ENCODE data around the gene MARCHF4. TPM values are rescaled to one million over a fixed set of nuclear protein-coding genes. Genes with fewer than 3 reads are reported as not detected.

The MARCHF4 gene, protein sequence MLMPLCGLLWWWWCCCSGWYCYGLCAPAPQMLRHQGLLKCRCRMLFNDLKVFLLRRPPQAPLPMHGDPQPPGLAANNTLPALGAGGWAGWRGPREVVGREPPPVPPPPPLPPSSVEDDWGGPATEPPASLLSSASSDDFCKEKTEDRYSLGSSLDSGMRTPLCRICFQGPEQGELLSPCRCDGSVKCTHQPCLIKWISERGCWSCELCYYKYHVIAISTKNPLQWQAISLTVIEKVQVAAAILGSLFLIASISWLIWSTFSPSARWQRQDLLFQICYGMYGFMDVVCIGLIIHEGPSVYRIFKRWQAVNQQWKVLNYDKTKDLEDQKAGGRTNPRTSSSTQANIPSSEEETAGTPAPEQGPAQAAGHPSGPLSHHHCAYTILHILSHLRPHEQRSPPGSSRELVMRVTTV
- not detected in 2 replicates for total RNA-seq (2014; rRNA removed; shearing (Covaris generic))
- polyA plus RNA-seq (2015; cell fraction: cytosol; rRNA removed), result 0.02 and 0.08 TPM in 2 replicates
- not detected in 2 replicates for polyA plus RNA-seq (2015; cell fraction: nucleus; rRNA removed)

DNA sequence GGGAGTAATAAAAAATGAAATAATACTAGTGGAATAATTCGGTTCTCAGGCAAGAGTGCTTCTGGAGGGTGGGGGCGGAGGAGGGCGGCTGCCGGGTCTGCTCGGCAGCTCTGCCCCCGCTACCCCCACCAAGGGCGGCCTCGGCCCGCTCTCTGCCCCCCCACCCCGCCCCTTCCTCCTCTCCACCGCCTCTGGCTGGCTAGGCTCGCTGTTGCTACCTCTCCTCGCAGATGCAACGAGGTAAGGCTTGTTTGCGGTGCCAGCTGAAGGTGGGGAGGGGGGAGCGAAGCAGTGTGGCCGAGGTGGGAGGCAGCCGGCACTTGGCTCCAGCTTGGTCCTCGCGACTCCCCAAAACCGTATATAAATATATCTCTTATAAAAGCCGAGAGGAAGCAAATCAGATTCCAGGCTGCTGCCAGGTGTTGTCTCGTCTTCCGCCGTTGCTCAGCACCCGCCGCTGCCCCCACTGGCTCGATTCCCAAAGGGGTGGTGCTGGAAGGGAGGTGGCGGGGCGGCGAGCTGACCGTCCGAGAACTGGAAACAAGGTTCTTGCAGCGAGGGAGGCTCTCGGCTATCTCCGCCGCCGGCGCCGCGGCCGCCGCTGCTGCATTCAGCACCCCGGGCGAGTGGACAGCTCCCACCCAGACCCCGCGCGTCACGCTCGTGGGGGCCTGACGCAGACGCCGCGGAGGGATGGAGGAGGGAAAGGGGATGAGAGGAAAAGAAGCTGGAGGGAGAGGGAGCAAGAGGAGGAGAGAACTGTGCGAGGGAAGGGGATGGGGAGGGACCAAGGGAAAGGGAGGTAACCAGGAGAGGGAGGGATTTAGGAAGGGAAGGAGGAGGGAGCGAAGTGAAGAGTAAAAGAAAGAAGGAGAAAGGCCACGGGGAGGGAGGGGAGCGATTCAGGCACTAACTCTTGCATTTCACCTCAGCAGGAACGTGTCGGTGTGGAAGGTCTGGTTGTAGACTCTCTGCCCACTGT, at the start of gene MARCHF4:
MARCHF4 (minus strand) TSS at position 763 of the 982 bp plus-strand sequence. CDS start 2,223 bp downstream, outside the sequence.
- in situ Hi-C loops (cut with HindIII; ENCODE audit: low pct_unique_long_range_greater_than_20kb, low sequenced_read_pairs), result no loop called here
- peak; percentile 39 for DNase-seq (ENCODE audit: low read depth, low spot score)

DNA sequence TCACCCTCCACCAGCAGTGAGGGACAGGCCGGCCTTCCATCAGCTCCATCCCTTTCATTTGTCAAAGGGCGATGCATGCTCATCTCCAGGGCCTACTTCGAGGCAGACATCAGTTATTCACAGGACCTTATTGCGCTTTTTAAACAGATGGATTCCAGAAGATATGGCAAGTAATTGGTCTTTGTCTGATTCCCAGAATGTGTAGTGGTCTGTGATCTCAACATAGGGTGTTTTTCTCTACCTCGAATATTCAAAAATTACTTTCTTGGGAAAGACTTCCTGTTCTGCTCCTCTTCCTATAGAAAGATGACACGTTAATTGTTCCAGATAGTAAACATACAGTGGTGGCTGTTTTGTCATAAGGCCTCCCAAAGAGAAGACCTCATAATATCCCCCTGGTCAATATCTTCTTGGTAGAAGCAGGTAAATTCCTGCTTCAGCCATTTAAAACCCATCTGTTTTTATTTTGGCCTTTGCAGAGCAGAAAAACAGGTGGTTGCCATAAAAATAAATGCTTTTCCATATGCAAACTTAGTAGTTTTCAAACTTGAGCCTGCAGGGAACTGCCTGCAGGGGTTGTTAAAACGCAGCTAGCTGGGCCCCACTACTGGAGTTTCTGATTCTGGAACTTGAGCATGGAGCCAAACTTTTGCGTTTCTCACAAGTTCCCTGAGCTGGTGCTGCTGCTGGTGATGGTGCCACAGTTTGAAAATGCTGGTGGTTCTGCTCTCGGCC, 48.3 kb upstream of the MARCHF4 start:
- DNase-seq (ENCODE audit: low read depth, low spot score), result no peak
- in situ Hi-C loops (cut with HindIII; ENCODE audit: low pct_unique_long_range_greater_than_20kb, low sequenced_read_pairs), result no loop called here

DNA sequence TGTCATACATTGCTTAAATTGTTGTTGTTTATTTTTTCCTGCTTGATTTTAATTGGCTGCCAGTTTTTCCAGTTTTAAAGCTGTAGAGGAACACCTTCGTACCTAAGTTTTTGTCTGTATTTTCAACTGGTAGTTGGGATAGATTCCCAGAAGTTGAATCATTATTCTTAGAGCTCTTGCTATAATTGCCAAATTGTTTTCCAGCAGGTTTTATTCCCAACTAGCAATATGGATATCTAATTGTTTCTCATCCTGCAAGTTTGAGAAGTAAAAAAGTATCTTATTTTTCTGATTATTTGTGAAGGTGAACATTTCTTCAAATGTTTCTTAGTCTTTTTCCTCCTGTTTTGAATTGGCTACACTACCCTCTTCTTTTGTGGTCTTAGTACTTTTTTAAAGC, 46.7 kb upstream of the MARCHF4 start:
- in situ Hi-C loops (cut with HindIII; ENCODE audit: low pct_unique_long_range_greater_than_20kb, low sequenced_read_pairs), result no loop called here
- DNase-seq (ENCODE audit: low read depth, low spot score), result no peak

DNA sequence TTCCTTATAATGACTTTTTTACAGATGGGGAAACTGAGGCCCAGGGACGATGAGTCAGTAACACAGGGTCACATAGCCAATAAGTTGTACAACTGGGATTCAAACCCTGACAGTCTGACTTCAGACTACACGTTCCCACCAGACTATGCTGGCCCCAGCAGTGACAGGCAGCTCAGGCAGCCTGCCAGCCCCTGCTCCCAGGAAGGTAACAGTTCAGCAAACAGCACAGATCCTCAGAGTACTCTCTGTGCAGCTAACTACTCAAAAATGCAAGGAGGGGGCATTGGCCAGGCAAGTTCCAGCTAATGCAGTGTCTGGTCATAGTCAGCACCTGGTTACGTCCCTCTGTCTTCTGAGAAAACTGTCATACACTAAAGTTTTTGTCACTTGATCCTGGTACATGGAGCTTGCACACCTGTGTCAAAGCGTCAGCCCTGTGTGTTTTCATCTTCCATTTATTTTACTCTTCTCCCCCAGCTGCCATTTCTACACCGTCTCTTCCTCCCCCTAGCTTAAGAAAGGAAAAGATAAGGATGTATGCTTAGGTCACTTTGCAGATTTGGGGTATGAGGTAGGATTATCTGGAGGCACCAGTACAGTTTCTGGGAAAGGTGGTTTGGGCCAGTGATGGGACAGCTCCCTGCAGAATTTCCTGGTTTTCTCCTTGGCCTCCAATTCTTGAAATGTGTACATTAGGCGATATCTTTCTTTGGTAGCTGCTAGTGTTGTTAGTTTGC, 44.5 kb upstream of the MARCHF4 start:
- no peak for DNase-seq (ENCODE audit: low read depth, low spot score)
- in situ Hi-C loops (cut with HindIII; ENCODE audit: low pct_unique_long_range_greater_than_20kb, low sequenced_read_pairs), result no loop called here

DNA sequence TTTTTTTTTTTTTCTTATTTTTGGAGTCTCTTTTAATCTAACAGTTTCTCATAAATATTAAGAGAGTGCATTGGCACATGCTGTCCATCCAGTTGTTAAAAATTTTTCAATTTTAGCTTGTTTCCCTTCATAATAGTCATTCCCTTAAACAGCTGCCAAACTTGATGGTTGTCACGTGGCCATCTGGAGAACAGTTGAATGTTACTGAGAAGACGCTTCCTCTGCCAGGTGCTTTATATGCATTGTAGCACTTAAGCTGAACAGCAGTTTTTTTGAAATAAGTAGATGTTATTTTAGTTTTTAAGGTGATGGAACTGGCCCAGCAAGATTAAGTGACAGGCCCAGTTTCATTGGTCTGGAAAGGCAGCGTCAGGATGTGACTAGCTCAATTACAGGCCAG, 43.3 kb upstream of the MARCHF4 start:
- in situ Hi-C loops (cut with HindIII; ENCODE audit: low pct_unique_long_range_greater_than_20kb, low sequenced_read_pairs), result no loop called here
- DNase-seq (ENCODE audit: low read depth, low spot score), result no peak

DNA sequence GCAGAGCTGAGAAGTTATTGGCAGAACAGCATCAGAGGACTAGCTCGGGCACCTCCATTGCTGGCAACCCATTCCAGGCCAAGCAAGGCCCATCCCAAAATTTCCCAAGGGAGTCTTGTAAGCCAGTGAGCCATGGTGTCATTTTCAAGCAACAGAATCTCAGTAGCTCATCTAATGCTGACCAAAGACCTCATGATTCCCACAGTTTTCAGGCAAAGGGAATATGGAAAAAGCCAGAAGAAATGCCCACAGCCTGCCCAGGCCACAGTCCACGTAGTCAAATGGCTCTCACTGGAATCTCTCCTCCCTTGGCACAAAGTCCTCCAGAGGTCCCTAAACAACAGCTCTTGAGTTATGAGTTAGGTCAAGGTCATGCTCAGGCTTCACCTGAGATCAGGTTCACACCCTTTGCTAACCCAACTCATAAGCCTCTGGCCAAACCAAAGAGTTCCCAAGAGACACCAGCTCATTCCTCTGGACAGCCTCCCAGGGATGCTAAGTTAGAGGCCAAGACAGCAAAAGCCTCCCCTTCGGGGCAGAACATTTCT, 42.6 kb upstream of the MARCHF4 start:
- no peak for DNase-seq (ENCODE audit: low read depth, low spot score)

DNA sequence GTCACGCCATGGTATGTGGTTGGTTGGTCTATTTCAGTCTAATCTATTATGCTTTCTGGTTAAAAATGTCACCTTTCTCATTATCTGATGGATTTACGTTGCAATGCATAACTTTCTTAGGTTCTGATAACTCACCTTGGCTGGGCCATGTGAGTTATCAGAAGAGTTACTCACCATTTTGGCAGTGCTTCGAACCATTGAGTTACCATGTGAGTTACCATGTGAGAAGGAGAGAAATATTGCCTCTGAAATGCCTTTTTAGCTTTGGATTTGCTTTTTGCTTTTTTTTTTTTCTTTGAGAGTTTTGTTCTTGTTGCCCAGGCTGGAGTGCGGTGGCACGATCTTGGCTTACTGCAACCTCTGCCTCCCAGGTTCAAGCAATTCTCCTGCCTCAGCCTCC, 41.6 kb upstream of the MARCHF4 start:
- in situ Hi-C loops (cut with HindIII; ENCODE audit: low pct_unique_long_range_greater_than_20kb, low sequenced_read_pairs), result no loop called here

More for the DNA sequence above, 42.6 kb upstream of the MARCHF4 start:
- in situ Hi-C loops (cut with HindIII; ENCODE audit: low pct_unique_long_range_greater_than_20kb, low sequenced_read_pairs), result no loop called here

DNA sequence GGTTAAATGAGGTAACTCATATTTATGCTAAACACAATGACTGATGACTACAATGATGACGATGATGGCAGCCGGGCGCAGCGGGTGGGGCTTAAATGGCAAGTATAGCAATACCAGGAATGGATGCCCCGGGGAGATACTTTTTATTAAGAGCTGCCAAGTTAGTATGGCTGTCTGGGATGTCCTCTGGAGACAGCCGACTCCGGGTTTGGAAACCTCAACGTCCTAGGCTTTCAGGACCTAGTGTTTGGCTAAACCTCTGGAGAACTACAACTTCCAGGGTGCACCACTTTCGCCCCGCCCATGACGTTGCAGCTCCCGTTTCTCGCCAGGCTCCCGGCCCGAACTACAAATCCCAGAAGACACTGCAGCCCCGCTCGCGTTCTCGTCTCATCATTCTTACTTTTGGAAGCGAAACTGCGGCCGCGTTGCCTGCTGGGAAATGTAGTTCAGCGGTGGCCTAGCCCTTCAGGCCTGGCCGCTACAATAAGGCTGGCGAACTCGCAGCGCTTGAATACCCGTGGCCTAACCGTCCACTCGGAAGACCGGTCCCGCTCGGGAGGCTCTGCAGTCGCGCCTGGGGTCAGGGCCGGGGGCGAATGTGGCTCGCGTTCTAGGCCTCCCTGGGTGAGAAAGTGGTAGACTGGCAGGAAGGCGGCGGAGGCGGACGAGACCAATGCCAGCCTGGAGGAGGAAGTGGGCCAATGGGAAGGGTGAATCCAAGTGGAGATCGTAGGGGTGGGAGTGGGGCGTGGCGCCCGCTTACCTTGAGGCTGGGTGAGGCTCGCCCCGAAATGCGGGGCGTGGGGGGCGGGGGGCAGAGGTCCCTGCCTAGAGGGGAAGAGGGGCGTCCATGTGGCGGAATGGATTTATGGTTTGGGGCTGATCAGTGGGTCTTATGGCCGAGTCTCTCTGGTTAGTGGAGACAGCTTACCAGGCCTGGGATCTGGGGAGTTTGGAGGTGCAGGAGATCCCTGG, 40.0 kb upstream of the MARCHF4 start, which contains the start of gene SMARCAL1:
SMARCAL1 (plus strand) TSS at position 463 of the 978 bp plus-strand sequence. CDS start 2,221 bp downstream, outside the sequence.
- peak; percentile 98 for DNase-seq (ENCODE audit: low read depth, low spot score)
- in situ Hi-C loops (cut with HindIII; ENCODE audit: low pct_unique_long_range_greater_than_20kb, low sequenced_read_pairs), result no loop called here

More for the DNA sequence above, 41.6 kb upstream of the MARCHF4 start:
- no peak for DNase-seq (ENCODE audit: low read depth, low spot score)

DNA sequence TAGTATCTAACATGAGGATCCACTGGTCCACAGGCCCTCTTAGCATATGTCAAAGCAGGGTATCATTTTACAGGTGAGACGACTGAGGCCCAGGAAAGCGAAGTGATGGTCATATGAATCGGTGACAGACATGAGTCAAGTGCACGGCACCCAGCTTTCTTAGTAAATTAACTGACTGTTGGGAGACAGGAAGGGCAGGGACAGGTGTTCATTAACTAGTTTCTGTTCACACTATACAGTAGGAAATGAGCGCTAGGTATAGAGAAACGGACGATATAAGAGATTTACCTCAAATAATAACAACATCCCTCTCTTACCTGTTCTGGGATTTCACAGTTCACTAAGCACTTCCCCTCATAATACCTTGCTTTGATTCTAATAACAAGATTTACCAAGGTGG, 38.3 kb upstream of the MARCHF4 start:
- DNase-seq (ENCODE audit: low read depth, low spot score), result no peak
- in situ Hi-C loops (cut with HindIII; ENCODE audit: low pct_unique_long_range_greater_than_20kb, low sequenced_read_pairs), result no loop called here

DNA sequence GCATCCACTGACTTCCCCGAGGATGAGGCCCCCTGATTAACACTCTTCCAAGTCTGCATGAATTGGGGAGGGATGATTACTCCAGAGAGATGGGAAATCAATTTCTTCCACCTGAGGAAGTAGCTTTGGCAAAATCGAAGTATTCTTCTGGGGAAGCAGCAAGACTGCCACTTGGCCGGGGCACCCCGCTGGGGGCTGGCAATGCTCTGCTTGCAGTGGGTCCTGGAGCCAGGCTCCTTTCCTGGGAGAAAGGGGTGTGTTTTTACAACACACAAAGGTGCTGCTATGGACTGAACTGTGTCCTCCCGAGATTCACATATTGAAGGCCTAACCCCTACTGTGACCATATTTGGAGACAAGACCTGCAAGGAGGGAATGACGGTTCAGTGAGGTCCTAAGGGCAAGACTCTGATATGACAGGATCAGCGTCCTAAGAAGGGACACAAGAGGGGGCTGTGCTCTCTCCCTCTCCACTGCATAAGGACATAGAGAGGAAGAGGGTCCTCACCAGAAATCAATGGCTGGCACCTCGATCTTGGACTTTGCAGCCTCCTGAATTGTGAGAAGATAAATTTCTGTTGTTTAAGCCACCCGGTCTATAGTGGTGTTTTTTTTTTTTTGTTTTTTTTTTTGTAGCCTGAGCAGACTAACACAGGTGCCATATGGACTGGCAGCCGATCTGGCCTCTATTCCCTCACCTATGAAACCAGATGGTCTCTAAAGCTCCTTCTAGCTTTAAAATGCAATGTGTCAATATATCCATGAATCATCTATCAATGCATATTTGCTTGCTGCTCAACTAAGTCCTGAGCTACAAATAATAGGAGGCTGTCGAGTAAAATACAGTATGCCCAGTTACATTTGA, 36.4 kb upstream of the MARCHF4 start:
- DNase-seq (ENCODE audit: low read depth, low spot score), result no peak
- in situ Hi-C loops (cut with HindIII; ENCODE audit: low pct_unique_long_range_greater_than_20kb, low sequenced_read_pairs), result no loop called here

DNA sequence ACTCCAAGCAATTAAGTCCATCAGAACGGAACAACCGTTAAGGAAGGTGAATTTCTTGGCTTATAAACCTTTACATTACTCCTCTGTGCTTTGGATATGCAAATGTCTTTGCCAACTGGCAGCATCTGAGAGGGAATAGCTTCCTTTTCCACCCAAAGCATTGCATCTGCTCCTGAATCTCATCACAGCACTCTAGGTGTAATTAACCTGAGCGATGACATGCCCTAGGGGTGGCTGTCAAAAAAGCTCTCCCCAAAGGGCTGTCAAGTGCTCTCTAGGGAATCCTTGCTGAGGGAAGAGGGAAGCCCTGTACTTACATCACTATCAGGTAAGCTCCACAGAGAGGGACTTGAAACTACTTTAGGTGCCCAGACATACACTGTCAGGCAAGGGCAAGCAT, 34.5 kb upstream of the MARCHF4 start:
- DNase-seq (ENCODE audit: low read depth, low spot score), result no peak
- in situ Hi-C loops (cut with HindIII; ENCODE audit: low pct_unique_long_range_greater_than_20kb, low sequenced_read_pairs), result no loop called here

DNA sequence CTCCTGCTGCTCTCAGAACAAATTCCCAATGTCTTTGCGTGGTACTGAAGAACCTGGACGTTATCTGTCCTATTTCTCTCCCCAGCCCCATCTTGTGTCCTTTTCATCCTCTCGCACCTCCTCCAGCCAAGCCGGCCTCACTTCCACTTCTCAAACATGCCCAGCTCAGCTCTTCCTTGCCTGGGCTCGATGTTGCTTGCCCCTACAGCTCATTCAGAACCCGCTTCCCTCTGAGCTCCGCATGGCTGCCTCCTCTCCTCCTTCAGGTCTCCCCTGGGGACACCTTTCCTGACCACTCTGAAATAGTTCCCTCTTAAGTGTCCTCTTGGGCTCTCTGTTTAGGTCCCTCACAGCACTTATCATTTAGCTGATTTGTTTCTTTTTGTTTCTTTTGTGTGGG, 33.3 kb upstream of the MARCHF4 start:
- DNase-seq (ENCODE audit: low read depth, low spot score), result no peak
- in situ Hi-C loops (cut with HindIII; ENCODE audit: low pct_unique_long_range_greater_than_20kb, low sequenced_read_pairs), result no loop called here

DNA sequence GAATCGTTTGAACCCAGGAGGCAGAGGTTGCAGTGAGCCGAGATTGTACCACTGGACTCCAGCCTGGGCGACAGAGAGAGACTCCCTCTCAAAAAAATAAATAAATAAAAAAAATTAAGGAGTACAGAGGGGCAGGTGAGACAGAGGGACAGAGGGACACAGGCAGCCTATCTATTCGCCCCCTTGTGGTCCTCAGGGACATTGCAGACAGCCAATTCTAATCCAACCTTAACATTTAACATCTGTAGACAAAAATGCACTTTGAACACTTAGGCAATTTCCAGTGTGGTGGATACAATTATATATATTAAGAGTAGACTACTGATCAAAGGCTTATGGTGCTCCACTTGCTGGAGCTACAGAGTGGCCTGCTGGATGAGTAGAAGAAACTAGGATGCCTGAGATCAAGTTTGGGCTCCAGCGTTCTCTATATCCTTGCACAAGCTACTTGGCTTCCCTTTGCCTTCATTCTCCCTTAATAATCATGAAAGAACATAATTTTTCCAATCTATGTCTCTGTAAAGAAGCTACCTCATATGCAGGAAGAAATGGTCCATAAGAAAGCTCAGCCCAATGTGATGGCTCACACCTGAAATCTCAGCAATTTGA, 31.8 kb upstream of the MARCHF4 start:
- in situ Hi-C loops (cut with HindIII; ENCODE audit: low pct_unique_long_range_greater_than_20kb, low sequenced_read_pairs), result no loop called here
- peak; percentile 54 for DNase-seq (ENCODE audit: low read depth, low spot score)

DNA sequence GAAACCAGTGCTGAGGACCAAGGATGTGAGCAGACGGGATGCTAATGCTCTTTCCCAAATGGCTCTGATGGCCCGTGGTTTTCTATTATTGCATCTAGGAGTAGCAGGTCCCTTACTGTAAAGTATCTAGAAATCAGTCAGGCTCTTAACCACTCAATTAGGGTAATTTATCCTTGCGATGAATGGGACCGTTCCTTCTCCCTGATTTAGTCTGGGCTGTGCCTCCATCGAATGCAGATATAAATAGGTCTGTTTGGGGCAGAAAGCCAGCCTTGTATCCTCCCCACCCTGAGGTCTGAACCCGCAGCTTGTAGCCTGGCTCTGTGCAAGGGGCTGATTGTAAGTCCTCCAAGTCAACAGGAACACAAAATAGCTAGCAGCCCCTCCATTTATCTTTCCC, 30.5 kb upstream of the MARCHF4 start:
- no peak for DNase-seq (ENCODE audit: low read depth, low spot score)
- in situ Hi-C loops (cut with HindIII; ENCODE audit: low pct_unique_long_range_greater_than_20kb, low sequenced_read_pairs), result no loop called here
